Kidney epithelial cell (primary cell): Measurements from ENCODE around the gene SNRNP40. TPM values are rescaled to one million over a fixed set of nuclear protein-coding genes. Genes with fewer than 3 reads are reported as not detected.

Experiments
- DNase-seq: peaks from one replicate; pipeline ENCODE4 v3.0.0-alpha.2; 2010; ENCODE audit warnings: low read depth
- H3K27me3 ChIP-seq: 2 replicates; pipeline ENCODE4 v1.6.0; 2011; ENCODE audit warnings: low read length; ENCODE audit not compliant: control insufficient read depth, insufficient read depth
- H3K36me3 ChIP-seq: 2 replicates; pipeline ENCODE4 v1.5.1; 2011; ENCODE audit warnings: low read length; ENCODE audit not compliant: control insufficient read depth, insufficient read depth
- H3K4me3 ChIP-seq: 2 replicates; pipeline ENCODE4 v1.5.1; 2011; ENCODE audit warnings: low read depth, mild to moderate bottlenecking, control low read depth, low read length
- CTCF ChIP-seq: IDR thresholded peaks from 2 replicates; pipeline ENCODE4 v1.5.1; 2011; ENCODE audit warnings: mild to moderate bottlenecking, moderate library complexity, low read length, control low read depth, inconsistent platforms; ENCODE audit not compliant: insufficient read depth, poor library complexity, severe bottlenecking
- total RNA-seq: library from RNA; depleted of rRNA; stranded (reverse); fragments of >200 nt; gene quantifications from 2 replicates; pipeline ENCODE4 v1.2.3, GENCODE V29; 2015

Gene SNRNP40
- total RNA-seq, 1 donor from 2014 or later = 67.4 TPM

DNA sequence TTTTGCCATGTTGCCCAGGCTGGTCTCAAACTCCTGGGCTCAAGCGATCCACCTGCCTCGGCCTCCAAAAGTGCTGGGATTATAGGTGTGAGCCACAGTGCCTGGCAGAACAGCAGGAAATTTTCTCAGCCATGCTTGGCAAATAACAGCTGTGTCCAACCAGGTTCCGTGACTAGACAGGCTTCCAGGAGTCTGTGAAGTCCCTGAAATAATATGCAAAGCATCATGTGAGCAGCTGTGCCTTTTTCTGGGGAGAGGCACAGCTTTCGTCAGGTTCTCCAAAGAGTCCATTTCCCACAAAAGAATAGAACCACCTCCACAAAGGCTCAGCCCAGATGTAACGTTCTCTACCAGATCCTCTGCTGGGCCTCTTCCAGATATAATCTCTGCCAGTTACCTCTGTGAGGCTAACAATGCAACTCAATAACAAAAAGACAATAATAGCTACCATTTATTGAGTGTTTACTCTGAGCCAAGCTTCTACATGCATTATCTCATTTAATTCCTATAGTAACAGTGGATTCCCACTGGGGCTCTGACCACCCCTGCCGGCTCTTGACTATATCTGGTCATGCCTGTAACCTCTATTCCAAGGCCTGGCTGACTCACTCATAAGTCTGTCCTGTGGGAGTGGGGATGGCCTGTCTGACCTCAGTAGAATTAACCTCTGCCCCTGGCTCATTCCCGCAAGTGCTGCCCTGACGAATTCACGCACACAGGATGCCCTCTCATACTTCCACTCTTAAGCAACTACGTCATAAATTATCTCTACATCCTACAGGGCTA lies 52.9 kb downstream of the SNRNP40 start:
- Histone ChIP-seq H3K27me3 (peaks cover 17% of the 10 kb centered on the region), H3K4me3 (no peak overlapping the region), H3K36me3 (no peaks in the 10 kb centered on the region)
- TF ChIP-seq CTCF = no peak
- no peak for DNase-seq

GRCh38 chr1:31241321-31241720 lies 55.3 kb downstream of the SNRNP40 start:
- Histone ChIP-seq H3K36me3 (no peaks in the 10 kb centered on the region), H3K27me3 (peaks cover 32% of the 10 kb centered on the region), H3K4me3 (no peak overlapping the region)
- DNase-seq = no peak
- no peak for TF ChIP-seq CTCF

- H3K36me3 ChIP-seq = no peaks in the 10 kb centered on the region
- H3K4me3 ChIP-seq = peak within 1 kb of the TSS; percentile 26
- DNase-seq = no peak
- peaks cover 32% of the 10 kb centered on the region for H3K27me3 ChIP-seq
- no peak for TF ChIP-seq CTCF
Observed at GRCh38 chr1:31239653-31240241, 56.8 kb downstream of the SNRNP40 start, which contains the start of gene NKAIN1. NKAIN1 (minus strand) TSS chr1:31239887; CDS start chr1:31239547, 340 bp downstream.

DNA sequence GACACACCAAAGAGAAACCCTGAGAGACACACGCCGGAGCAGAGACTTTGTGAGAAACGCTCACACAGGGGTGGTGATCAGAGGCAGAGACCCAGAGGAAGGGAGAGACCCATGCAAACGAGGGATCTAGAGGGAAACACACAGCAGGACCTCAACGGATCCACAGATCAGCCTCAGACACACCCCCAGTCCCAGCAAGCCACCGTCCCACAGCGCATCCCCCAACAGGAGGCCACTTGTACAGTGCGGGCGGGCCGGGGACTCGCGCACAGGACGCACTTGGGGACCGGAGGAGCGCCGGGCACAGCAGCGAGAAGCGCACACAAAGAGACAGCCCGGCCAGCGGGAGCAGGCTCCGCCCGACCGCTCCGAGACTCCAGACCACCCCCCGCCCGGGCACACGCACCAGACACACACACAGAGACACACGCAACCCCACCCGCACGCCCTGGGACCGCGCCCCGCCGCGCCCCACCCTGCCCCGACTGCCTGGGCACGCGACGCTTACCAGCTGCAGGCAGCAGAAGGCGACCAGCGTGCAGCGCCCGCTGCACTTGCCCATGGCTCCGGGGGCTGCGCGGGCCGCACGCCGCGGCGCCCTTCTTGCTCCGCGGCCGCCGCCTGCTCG lies 57.5 kb downstream of the SNRNP40 start:
- TF ChIP-seq CTCF = no peak
- Histone ChIP-seq H3K36me3 (no peaks in the 10 kb centered on the region), H3K4me3 (peak overlapping the region; percentile 26), H3K27me3 (peaks cover 34% of the 10 kb centered on the region)
- DNase-seq = no peak

DNA sequence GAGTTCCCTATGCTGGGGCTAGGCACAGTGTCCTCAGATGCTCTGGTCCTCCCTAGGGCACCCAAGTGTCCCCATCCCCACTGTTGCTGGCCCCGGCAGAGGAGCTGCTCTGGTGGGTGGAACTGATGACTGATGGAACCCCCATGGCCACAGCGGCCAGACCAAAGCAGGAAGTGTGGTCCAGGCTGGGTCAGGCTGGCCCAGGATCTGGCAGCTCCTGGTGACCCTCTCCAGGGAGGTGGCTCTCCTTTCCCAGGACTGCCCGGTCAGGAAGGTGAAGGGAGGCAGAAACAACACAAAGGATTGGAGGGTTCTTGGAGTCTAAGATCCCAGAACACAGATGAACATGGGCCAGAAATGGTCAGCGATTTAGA lies 58.0 kb downstream of the SNRNP40 start:
- H3K27me3 ChIP-seq = peaks cover 34% of the 10 kb centered on the region
- no peak for TF ChIP-seq CTCF
- DNase-seq = no peak
- H3K36me3 ChIP-seq = no peaks in the 10 kb centered on the region
- H3K4me3 ChIP-seq = no peak overlapping the region
